Upper lobe of right lung (tissue), 1 donor: ENCODE data around the gene TMEM119. TPM values are rescaled to one million over a fixed set of nuclear protein-coding genes. Genes with fewer than 3 reads are reported as not detected.
"Not testable (repeated sequence)": the region's sequence is repeated elsewhere in the genome, so short reads cannot be mapped to it uniquely, and the experiment has no call there.

ENCODE experiments used
- ATAC-seq: fragments of 200-7000 bp; cut with Tn5 transposase; one replicate; pipeline ENCODE4 v1.9.1; 2020; ENCODE audit warnings: mild to moderate bottlenecking, moderate library complexity
- DNase-seq: peaks from one replicate; pipeline ENCODE4 v3.0.0-alpha.2; 2020
- H3K27ac ChIP-seq: fragments of 200-600 bp; one replicate; pipeline ENCODE4 v1.8.0; 2022
- H3K27me3 ChIP-seq: fragments of 200-600 bp; one replicate; pipeline ENCODE4 v1.8.0; 2022; ENCODE audit warnings: mild to moderate bottlenecking
- H3K36me3 ChIP-seq: fragments of 200-600 bp; one replicate; pipeline ENCODE4 v1.8.0; 2022
- H3K4me1 ChIP-seq: fragments of 200-600 bp; one replicate; pipeline ENCODE4 v1.8.0; 2022
- H3K4me3 ChIP-seq: fragments of 200-600 bp; one replicate; pipeline ENCODE4 v1.8.0; 2022; ENCODE audit warnings: mild to moderate bottlenecking
- H3K9me3 ChIP-seq: fragments of 200-600 bp; one replicate; pipeline ENCODE4 v1.8.0; 2022
- CTCF ChIP-seq: fragments of 200-600 bp; IDR thresholded peaks from one replicate; pipeline ENCODE4 v1.8.0; 2022; ENCODE audit warnings: antibody characterized with exemption
- intact Hi-C: fragments of 100-400 bp; cut with DNase I; formaldehyde crosslinking; loops from one replicate; pipeline ENCODE4 v1.11.0; 2022
- total RNA-seq: library from RNA; stranded (reverse); fragmentation: NEBNext Ultra II Directional; extraction: Animal tissue kit (Norgen Biotek cat#: 25700); gene quantifications from one replicate; pipeline ENCODE4 v1.2.1, GENCODE V29; 2021
- donor health status: DM: no; HTN: yes; CAD: no; lungs with severe emphysema.

The TMEM119 gene
- total RNA-seq, 1 donor from 2014 or later = 43.8 TPM

- H3K4me1 ChIP-seq = peaks cover 65% of the 10 kb centered on the region
- ATAC-seq = peak; percentile 7
Observed at GRCh38 chr12:108635201-108635996, 37.5 kb upstream of the TMEM119 start.

GRCh38 chr12:108634341-108634751 lies 36.5 kb upstream of the TMEM119 start:
- H3K36me3 ChIP-seq = no peaks in the 10 kb centered on the region
- peak overlapping the region; percentile 5 for H3K4me3 ChIP-seq
- peaks cover 74% of the 10 kb centered on the region for H3K4me1 ChIP-seq
- peak overlapping the region; percentile 80 for H3K27ac ChIP-seq
- H3K9me3 ChIP-seq = no peaks in the 10 kb centered on the region
- no peak for DNase-seq
- no peaks in the 10 kb centered on the region for H3K27me3 ChIP-seq
- peak; percentile 44 for ATAC-seq
- intact Hi-C loops = no loop called here
- no peak for TF ChIP-seq CTCF

More at GRCh38 chr12:108635201-108635996, 37.5 kb upstream of the TMEM119 start:
- Histone ChIP-seq H3K27ac (peak overlapping the region; percentile 80), H3K27me3 (no peaks in the 10 kb centered on the region), H3K4me3 (no peak overlapping the region), H3K36me3 (no peaks in the 10 kb centered on the region), H3K9me3 (no peaks in the 10 kb centered on the region)
- no peak for TF ChIP-seq CTCF
- DNase-seq = no peak
- intact Hi-C loops = no loop called here

- Histone ChIP-seq H3K9me3 (no peaks in the 10 kb centered on the region), H3K4me3 (peak within 1 kb of the TSS; percentile 48), H3K27me3 (no peaks in the 10 kb centered on the region), H3K36me3 (no peaks in the 10 kb centered on the region), H3K27ac (peak within 1 kb of the TSS; percentile 80), H3K4me1 (peaks cover 76% of the 10 kb centered on the region)
- peak; percentile 94 for DNase-seq
- intact Hi-C loops = no loop called here
- TF ChIP-seq CTCF = no peak
- ATAC-seq = peak; percentile 83
Observed at GRCh38 chr12:108633534-108634248, 35.8 kb upstream of the TMEM119 start, which contains the start of gene SELPLG. Gene SELPLG, minus strand, starts transcription at chr12:108633894. Its CDS starts 9,587 bp downstream, at chr12:108624307.

GRCh38 chr12:108633081-108633533 lies 35.2 kb upstream of the TMEM119 start:
- peak overlapping the region; percentile 48 for H3K4me3 ChIP-seq
- no peaks in the 10 kb centered on the region for H3K36me3 ChIP-seq
- TF ChIP-seq CTCF = no peak
- DNase-seq = no peak
- intact Hi-C loops = no loop called here
- peak overlapping the region; percentile 80 for H3K27ac ChIP-seq
- H3K27me3 ChIP-seq = no peaks in the 10 kb centered on the region
- peaks cover 75% of the 10 kb centered on the region for H3K4me1 ChIP-seq
- no peak for ATAC-seq
- H3K9me3 ChIP-seq = no peaks in the 10 kb centered on the region

- H3K27ac ChIP-seq, ATAC-seq, H3K36me3 ChIP-seq, DNase-seq, H3K9me3 ChIP-seq, H3K27me3 ChIP-seq, intact Hi-C loops: not testable (repeated sequence)
- Histone ChIP-seq H3K4me1 (peaks cover 72% of the 10 kb centered on the region), H3K4me3 (peak overlapping the region; percentile 48)
Observed at GRCh38 chr12:108631261-108631660, 33.4 kb upstream of the TMEM119 start.
